Gastrocnemius medialis (tissue), 4 donors: ENCODE results near the gene TMPRSS2. TPM values are rescaled to one million over a fixed set of nuclear protein-coding genes. Genes with fewer than 3 reads are reported as not detected.

Experiments used
- ATAC-seq, 2 donors: fragments of 150-250 bp; one replicate each; pipeline ENCODE4 v1.9.1; 2016
- DNase-seq, 2 donors: peaks; one replicate each; pipeline ENCODE4 v3.0.0-alpha.2; 2019
- H3K27ac ChIP-seq, 4 donors: fragments of 200-600 bp; sonication (generic); 1 replicate in 1 of 4; 2 replicates in 3 of 4; pipeline ENCODE4 v1.5.1; 2016 to 2018; ENCODE audit warnings: mild to moderate bottlenecking in 2 of 4, moderate library complexity in 1 of 4
- H3K27me3 ChIP-seq, 3 donors: fragments of 200-600 bp; sonication (generic) in 2 of 3; 1 replicate in 1 of 3; 2 replicates in 2 of 3; pipeline versions ENCODE4 v1.5.1 to v1.6.0; 2016 to 2019; ENCODE audit warnings: mild to moderate bottlenecking in 1 of 3, moderate library complexity in 1 of 3
- H3K36me3 ChIP-seq, 2 donors: fragments of 200-600 bp; sonication (generic) in 1 of 2; one replicate each; pipeline ENCODE4 v1.5.1; 2017 to 2018
- H3K4me1 ChIP-seq, 2 donors: fragments of 200-600 bp; sonication (generic) in 1 of 2; one replicate each; pipeline ENCODE4 v1.5.1; 2016 to 2017; ENCODE audit warnings: mild to moderate bottlenecking in 2 of 2
- H3K4me3 ChIP-seq, 4 donors: fragments of 200-600 bp; sonication (generic) in 3 of 4; 1 replicate in 1 of 4; 2 replicates in 3 of 4; pipeline ENCODE4 v1.5.1; 2016 to 2019; ENCODE audit warnings: mild to moderate bottlenecking in 2 of 4
- H3K9me3 ChIP-seq, 3 donors: fragments of 200-600 bp; sonication (generic) in 2 of 3; 1 replicate in 1 of 3; 2 replicates in 2 of 3; pipeline ENCODE4 v1.5.1; 2016 to 2019
- POLR2A ChIP-seq, 2 donors: fragments of 450-650 bp; IDR thresholded peaks; one replicate each; pipeline ENCODE4 v1.6.1; 2017; ENCODE audit warnings: antibody characterized with exemption in 2 of 2, mild to moderate bottlenecking in 2 of 2, moderate library complexity in 2 of 2
- in situ Hi-C, 4 donors: fragments of 200-750 bp; cut with MboI; loops; one replicate each; pipeline versions ENCODE4 v1.15.0 to v1.8.0; 2017; ENCODE audit warnings: low sequenced_read_pairs in 4 of 4
- intact Hi-C: fragments of 100-400 bp; cut with DNase I; formaldehyde crosslinking; loops from one replicate; pipeline ENCODE4 v1.15.1; 2023; ENCODE audit warnings: low total_unique reads
- total RNA-seq, 4 donors: library from RNA; depleted of rRNA; stranded (reverse); fragments of >200 nt; gene quantifications; one replicate each; pipeline versions ENCODE4 v1.1.0 to v1.2.3, GENCODE V29; 2016
- TF ChIP-seq, protein P1 (sequence below), 5 experiments: fragments of 450-650 bp in 3 of 5; fragments of 200-600 bp in 2 of 5; sonication (generic) in 2 of 5; IDR thresholded peaks in 4 of 5; conservative IDR thresholded peaks in 1 of 5; 1 replicate in 4 of 5; 2 replicates in 1 of 5; pipeline ENCODE4 v1.5.1; 2016 to 2019; ENCODE audit warnings: antibody characterized with exemption in 5 of 5, mild to moderate bottlenecking in 3 of 5, moderate library complexity in 3 of 5

Gene TMPRSS2
- total RNA-seq, 4 donors from 2014 or later: 0.09 to 1.2 TPM; not detected in 2

GRCh38 chr21:41479686-41480085 is 28.3 kb downstream of the TMPRSS2 start:
- ATAC-seq (no peak), DNase-seq (no peak)
- Histone ChIP-seq H3K36me3 (no peaks in the 10 kb centered on the region), H3K4me3 (no peak overlapping the region), H3K27me3 (peaks cover 0 to 2% (median 0%) of the 10 kb centered on the region in 3 donors), H3K9me3 (no peaks in the 10 kb centered on the region), H3K4me1 (no peaks in the 10 kb centered on the region), H3K27ac (no peak overlapping the region)
- no peak for TF ChIP-seq POLR2A (IDR thresholded peaks at IDR 0.05)
- TF ChIP-seq, protein P1, sequence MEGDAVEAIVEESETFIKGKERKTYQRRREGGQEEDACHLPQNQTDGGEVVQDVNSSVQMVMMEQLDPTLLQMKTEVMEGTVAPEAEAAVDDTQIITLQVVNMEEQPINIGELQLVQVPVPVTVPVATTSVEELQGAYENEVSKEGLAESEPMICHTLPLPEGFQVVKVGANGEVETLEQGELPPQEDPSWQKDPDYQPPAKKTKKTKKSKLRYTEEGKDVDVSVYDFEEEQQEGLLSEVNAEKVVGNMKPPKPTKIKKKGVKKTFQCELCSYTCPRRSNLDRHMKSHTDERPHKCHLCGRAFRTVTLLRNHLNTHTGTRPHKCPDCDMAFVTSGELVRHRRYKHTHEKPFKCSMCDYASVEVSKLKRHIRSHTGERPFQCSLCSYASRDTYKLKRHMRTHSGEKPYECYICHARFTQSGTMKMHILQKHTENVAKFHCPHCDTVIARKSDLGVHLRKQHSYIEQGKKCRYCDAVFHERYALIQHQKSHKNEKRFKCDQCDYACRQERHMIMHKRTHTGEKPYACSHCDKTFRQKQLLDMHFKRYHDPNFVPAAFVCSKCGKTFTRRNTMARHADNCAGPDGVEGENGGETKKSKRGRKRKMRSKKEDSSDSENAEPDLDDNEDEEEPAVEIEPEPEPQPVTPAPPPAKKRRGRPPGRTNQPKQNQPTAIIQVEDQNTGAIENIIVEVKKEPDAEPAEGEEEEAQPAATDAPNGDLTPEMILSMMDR (IDR thresholded peaks at IDR 0.05 in 4 of 5, conservative IDR thresholded peaks at IDR 0.05 in 1 of 5): no peak
- intact Hi-C loops (no loop called here), in situ Hi-C loops (loop anchor here in 1 of 4 donors (25.0 kb wide), 1 partner anchor 108 kb away; no protein-coding TSS in a partner anchor)

GRCh38 chr21:41478319-41479177 is 29.4 kb downstream of the TMPRSS2 start:
- intact Hi-C loops (no loop called here), in situ Hi-C loops (loop anchor here in 1 of 4 donors (25.0 kb wide), 1 partner anchor 109 kb away; no protein-coding TSS in a partner anchor)
- no peaks in the 10 kb centered on the region for H3K36me3 ChIP-seq
- no peaks in the 10 kb centered on the region for H3K9me3 ChIP-seq
- TF ChIP-seq POLR2A (IDR thresholded peaks at IDR 0.05): no peak
- TF ChIP-seq, protein P1 (IDR thresholded peaks at IDR 0.05 in 4 of 5, conservative IDR thresholded peaks at IDR 0.05 in 1 of 5): no peak
- no peak overlapping the region for H3K4me3 ChIP-seq
- DNase-seq (no peak), ATAC-seq (no peak)
- peaks cover 0 to 2% (median 0%) of the 10 kb centered on the region in 3 donors for H3K27me3 ChIP-seq
- no peaks in the 10 kb centered on the region for H3K4me1 ChIP-seq
- H3K27ac ChIP-seq: no peak overlapping the region

DNA sequence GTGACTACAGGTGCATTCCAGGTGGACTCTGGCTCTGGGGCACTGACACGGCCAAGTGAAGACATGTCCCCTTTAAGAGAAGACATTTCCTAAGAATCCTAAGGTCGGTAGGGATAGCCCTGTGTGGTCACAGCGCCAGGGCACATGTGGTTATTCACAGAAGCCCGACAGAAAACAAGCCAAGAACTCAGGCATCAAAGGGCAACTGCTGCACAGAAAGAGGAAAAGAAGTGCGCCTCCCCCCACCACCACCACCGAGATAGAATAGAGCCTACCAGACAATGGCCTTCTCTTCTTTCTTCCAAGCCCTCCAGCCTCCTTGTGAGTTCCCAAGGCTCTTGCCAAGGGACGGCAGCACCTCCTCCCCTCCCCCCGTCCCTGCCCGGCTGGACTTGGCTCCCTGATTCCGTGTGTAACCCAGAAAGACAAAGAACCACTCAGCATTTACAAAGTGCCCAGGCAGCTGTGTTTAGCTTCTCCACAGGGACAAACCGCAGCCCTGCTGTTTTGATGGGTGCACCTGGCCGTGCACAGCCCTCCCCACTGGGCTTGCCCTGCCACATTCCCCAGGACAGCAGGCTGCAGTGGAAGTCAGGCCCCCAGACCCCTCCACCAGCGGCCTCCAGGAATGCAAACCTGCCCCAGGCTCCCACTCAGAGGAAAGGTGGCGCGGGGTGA is 30.2 kb downstream of the TMPRSS2 start:
- Histone ChIP-seq H3K36me3 (no peaks in the 10 kb centered on the region), H3K27me3 (peaks cover 0 to 7% (median under 1%) of the 10 kb centered on the region in 3 donors), H3K4me1 (no peaks in the 10 kb centered on the region), H3K9me3 (no peaks in the 10 kb centered on the region), H3K4me3 (no peak overlapping the region), H3K27ac (no peak overlapping the region)
- in situ Hi-C loops (loop anchor here in 1 of 4 donors (25.0 kb wide), 1 partner anchor 110 kb away; no protein-coding TSS in a partner anchor), intact Hi-C loops (no loop called here)
- TF ChIP-seq POLR2A (IDR thresholded peaks at IDR 0.05): no peak
- TF ChIP-seq, protein P1 (IDR thresholded peaks at IDR 0.05 in 4 of 5, conservative IDR thresholded peaks at IDR 0.05 in 1 of 5): no peak
- DNase-seq (no peak), ATAC-seq (no peak)

GRCh38 chr21:41475714-41476420 is 32.1 kb downstream of the TMPRSS2 start:
- no peaks in the 10 kb centered on the region for H3K36me3 ChIP-seq
- no peak for DNase-seq
- no peaks in the 10 kb centered on the region for H3K4me1 ChIP-seq
- in situ Hi-C loops: loop anchor here in 1 of 4 donors (25.0 kb wide), 1 partner anchor 111 kb away; no protein-coding TSS in a partner anchor
- peaks cover 0 to 13% (median 8%) of the 10 kb centered on the region in 3 donors for H3K27me3 ChIP-seq
- TF ChIP-seq, protein P1 (IDR thresholded peaks at IDR 0.05 in 4 of 5, conservative IDR thresholded peaks at IDR 0.05 in 1 of 5): no peak
- TF ChIP-seq POLR2A (IDR thresholded peaks at IDR 0.05): no peak
- no peaks in the 10 kb centered on the region for H3K9me3 ChIP-seq
- no peak overlapping the region for H3K27ac ChIP-seq
- no peak overlapping the region for H3K4me3 ChIP-seq
- intact Hi-C loops: no loop called here
- no peak for ATAC-seq
